ENCODE results near the gene ZNF626. TPM values are rescaled to one million over a fixed set of nuclear protein-coding genes. Genes with fewer than 3 reads are reported as not detected.

Gene ZNF626
- polyA plus RNA-seq, 3 donors, result 19.9 to 27.9 (median 23.2) TPM

Other genes starting within 250 kb of the ZNF626 start
- 10 to 100 TPM; 28.2 to 41.7 (median 38.0) TPM for gene ZNF737, start 95.8 kb downstream of the ZNF626 start, polyA plus RNA-seq (ENCODE audit: insufficient read length in 3 of 3)
- gene ZNF66, start 114.7 kb upstream of the ZNF626 start, polyA plus RNA-seq (ENCODE audit: insufficient read length in 3 of 3), result 1 to 10 TPM; 4.3 to 9.8 (median 7.7) TPM